DOHH2 (cell line): ENCODE measurements around the gene PDHB.

Source experiments
- H3F3A ChIP-seq: fragments of 200-600 bp; sonication (generic), shearing (Covaris generic); 2 replicates; pipeline ENCODE4 v1.6.0; 2016; ENCODE audit warnings: antibody characterized with exemption, mild to moderate bottlenecking; ENCODE audit not compliant: control insufficient read depth, insufficient read depth
- H3K27ac ChIP-seq: fragments of 200-600 bp; sonication (generic); 2 replicates; pipeline ENCODE4 v1.5.1; 2014; ENCODE audit warnings: low read depth, mild to moderate bottlenecking, low read length, moderate library complexity
- H3K27me3 ChIP-seq: fragments of 200-600 bp; sonication (generic); 2 replicates; pipeline ENCODE4 v1.6.1; 2014; ENCODE audit warnings: mild to moderate bottlenecking, low read length, mixed read lengths; ENCODE audit not compliant: control insufficient read depth
- H3K36me3 ChIP-seq: fragments of 200-600 bp; sonication (generic); 2 replicates; pipeline ENCODE4 v1.6.1; 2014; ENCODE audit warnings: mild to moderate bottlenecking, low read length, moderate library complexity, mixed read lengths; ENCODE audit not compliant: control insufficient read depth
- H3K4me1 ChIP-seq: fragments of 200-600 bp; sonication (generic); 2 replicates; pipeline ENCODE4 v1.6.1; 2014; ENCODE audit warnings: mild to moderate bottlenecking, low read length, mixed read lengths; ENCODE audit not compliant: control insufficient read depth
- H3K4me2 ChIP-seq: fragments of 200-600 bp; sonication (generic); 2 replicates; pipeline ENCODE4 v1.6.0; 2014; ENCODE audit warnings: mild to moderate bottlenecking, low read length, moderate library complexity
- H3K4me3 ChIP-seq: fragments of 200-600 bp; sonication (generic); 2 replicates; pipeline ENCODE4 v1.5.1; 2014; ENCODE audit warnings: mild to moderate bottlenecking, low read length, mixed read lengths
- H3K79me2 ChIP-seq: fragments of 200-600 bp; sonication (generic); 2 replicates; pipeline ENCODE4 v1.6.1; 2014; ENCODE audit warnings: mild to moderate bottlenecking, low read length, mixed read lengths; ENCODE audit not compliant: control insufficient read depth
- H3K9me2 ChIP-seq: fragments of 200-600 bp; sonication (generic); replicated peaks from 2 replicates; pipeline ENCODE4 v1.6.1; 2014; ENCODE audit warnings: mild to moderate bottlenecking, low read length, mixed read lengths; ENCODE audit not compliant: control insufficient read depth
- H3K9me3 ChIP-seq: fragments of 200-600 bp; sonication (generic); 2 replicates; pipeline ENCODE4 v1.6.1; 2014; ENCODE audit warnings: antibody characterized with exemption, low read length, mixed read lengths; ENCODE audit not compliant: control insufficient read depth, insufficient read depth
- H4K20me1 ChIP-seq: fragments of 200-600 bp; sonication (generic); 2 replicates; pipeline ENCODE4 v1.6.0; 2014; ENCODE audit warnings: low read depth, mild to moderate bottlenecking, antibody characterized with exemption, low read length, moderate library complexity; ENCODE audit not compliant: control insufficient read depth, insufficient read depth
- EZH2phosphoT487 ChIP-seq: fragments of 200-600 bp; sonication (generic); IDR thresholded peaks from 2 replicates; pipeline ENCODE4 v1.6.1; 2017; ENCODE audit warnings: borderline replicate concordance, mild to moderate bottlenecking, antibody characterized with exemption, low read length, moderate library complexity, mixed read lengths
- TF ChIP-seq, protein P1 (sequence below): fragments of 200-600 bp; sonication (generic); IDR thresholded peaks from one replicate; pipeline ENCODE4 v1.5.1; 2014; ENCODE audit warnings: antibody characterized with exemption, mild to moderate bottlenecking, low read depth, low read length; ENCODE audit not compliant: poor library complexity, severe bottlenecking

PDHB gene

DNA sequence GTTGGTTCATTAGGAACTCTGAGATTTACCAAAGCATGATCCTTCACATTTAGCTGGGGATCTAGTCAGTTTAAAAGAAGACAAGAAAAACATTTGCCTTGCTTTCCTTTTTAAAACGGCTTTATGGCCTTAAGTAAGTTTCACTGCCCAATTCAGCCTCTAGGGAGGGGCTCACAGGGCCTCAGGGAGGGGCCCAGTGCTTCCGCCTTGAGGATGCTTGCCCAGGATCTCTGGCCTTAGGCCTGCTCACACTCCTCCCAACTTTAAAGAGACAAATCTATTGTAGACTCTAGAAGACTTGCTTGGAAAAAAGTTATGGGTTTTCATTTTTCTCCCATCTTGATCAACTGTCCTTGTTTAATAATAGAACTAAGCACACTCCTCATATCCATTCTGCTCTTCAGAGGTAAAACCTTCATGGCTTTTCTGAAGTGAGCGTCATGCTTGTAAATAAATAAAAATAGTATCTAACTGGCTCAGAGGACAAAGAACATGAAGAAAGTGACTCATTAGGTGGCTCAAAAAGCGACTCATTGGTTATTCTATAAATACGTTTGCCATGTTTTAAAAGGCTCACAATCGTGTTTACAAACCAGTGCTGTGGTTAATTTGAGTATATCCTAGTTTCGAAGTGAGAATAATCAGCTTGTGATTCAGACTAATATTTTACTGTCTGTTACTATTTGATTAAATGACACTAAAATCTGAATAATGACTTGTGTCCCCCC lies 13.7 kb downstream of the PDHB start:
- H3K27ac ChIP-seq: no peak overlapping the region
- no peak overlapping the region for H3K4me3 ChIP-seq
- H3K79me2 ChIP-seq: peaks cover 14% of the 10 kb centered on the region
- TF ChIP-seq, protein P1, sequence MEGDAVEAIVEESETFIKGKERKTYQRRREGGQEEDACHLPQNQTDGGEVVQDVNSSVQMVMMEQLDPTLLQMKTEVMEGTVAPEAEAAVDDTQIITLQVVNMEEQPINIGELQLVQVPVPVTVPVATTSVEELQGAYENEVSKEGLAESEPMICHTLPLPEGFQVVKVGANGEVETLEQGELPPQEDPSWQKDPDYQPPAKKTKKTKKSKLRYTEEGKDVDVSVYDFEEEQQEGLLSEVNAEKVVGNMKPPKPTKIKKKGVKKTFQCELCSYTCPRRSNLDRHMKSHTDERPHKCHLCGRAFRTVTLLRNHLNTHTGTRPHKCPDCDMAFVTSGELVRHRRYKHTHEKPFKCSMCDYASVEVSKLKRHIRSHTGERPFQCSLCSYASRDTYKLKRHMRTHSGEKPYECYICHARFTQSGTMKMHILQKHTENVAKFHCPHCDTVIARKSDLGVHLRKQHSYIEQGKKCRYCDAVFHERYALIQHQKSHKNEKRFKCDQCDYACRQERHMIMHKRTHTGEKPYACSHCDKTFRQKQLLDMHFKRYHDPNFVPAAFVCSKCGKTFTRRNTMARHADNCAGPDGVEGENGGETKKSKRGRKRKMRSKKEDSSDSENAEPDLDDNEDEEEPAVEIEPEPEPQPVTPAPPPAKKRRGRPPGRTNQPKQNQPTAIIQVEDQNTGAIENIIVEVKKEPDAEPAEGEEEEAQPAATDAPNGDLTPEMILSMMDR: no peak
- H3K9me3 ChIP-seq: no peaks in the 10 kb centered on the region
- H3K36me3 ChIP-seq: peaks cover 99% of the 10 kb centered on the region
- no peaks in the 10 kb centered on the region for H3K9me2 ChIP-seq
- H3K27me3 ChIP-seq: no peaks in the 10 kb centered on the region
- 0 out of 2 replicates have a peak, but pooled peaks cover 7% of the 10 kb centered on the region for H3K4me1 ChIP-seq
- H4K20me1 ChIP-seq: peaks cover 3% of the 10 kb centered on the region; the same call in 1 of the 2 replicates
- H3F3A ChIP-seq: peaks cover 26% of the 10 kb centered on the region
- H3K4me2 ChIP-seq: no peak overlapping the region

DNA sequence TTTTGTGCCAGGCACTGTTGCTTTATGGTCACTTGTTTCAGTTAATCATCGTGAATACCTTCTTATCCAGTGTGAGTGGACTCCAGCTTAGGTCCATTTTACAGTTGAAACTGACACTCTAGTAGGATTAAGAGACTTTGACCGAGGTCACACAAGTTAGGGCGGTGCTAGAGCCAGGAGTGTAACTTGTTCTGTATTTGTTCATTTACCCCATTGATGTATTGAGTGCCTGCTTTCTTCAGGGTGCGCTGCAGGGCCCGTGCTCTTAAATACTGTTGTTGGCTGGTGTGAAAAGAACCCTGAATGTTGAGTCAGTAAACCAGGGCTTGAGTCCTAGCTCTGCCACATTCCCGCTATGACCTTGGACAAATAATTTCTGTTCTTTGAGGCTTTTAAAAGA lies 15.4 kb downstream of the PDHB start:
- TF ChIP-seq, protein P1: no peak
- no peak for TF ChIP-seq EZH2phosphoT487
- Histone ChIP-seq H3K27me3 (no peaks in the 10 kb centered on the region), H3K9me3 (no peaks in the 10 kb centered on the region), H3K79me2 (peaks cover 20% of the 10 kb centered on the region), H3K4me1 (peaks cover 12% of the 10 kb centered on the region), H3K9me2 (no peaks in the 10 kb centered on the region), H3F3A (peaks cover 29% of the 10 kb centered on the region), H3K4me3 (no peak overlapping the region), H3K4me2 (no peak overlapping the region), H4K20me1 (peaks cover 5% of the 10 kb centered on the region; the same call in 1 of the 2 replicates), H3K27ac (no peak overlapping the region), H3K36me3 (peaks cover 98% of the 10 kb centered on the region)

DNA sequence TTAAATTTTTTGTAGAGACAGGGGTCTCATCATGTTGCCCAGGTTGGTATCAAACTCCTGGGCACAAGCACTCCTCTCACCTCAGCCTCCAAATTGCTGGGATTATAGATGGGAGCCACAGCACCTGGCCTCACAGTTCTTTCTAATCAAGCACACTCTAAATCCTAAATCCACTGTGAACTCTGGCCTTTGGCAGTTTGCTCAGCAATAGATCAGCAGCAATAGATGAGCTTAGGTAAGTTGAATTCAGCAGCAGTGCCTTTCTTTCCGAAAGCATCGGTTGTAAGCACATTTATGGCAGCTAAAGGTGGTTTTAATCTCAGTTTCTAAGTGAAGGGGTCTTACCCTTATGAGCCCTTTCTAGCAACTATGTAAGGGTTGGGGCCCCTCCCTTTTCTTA lies 16.6 kb downstream of the PDHB start:
- Histone ChIP-seq H3K79me2 (peaks cover 20% of the 10 kb centered on the region), H3K4me1 (peaks cover 12% of the 10 kb centered on the region), H3K36me3 (peaks cover 98% of the 10 kb centered on the region), H4K20me1 (peaks cover 5% of the 10 kb centered on the region; the same call in 1 of the 2 replicates), H3K9me2 (no peaks in the 10 kb centered on the region), H3F3A (peaks cover 34% of the 10 kb centered on the region), H3K4me3 (no peak overlapping the region), H3K9me3 (no peaks in the 10 kb centered on the region), H3K4me2 (no peak overlapping the region), H3K27ac (no peak overlapping the region), H3K27me3 (no peaks in the 10 kb centered on the region)
- TF ChIP-seq, protein P1: no peak
- no peak for TF ChIP-seq EZH2phosphoT487
